K562 (cell line): Measurements from ENCODE around the gene CAPS. TPM values are rescaled to one million over a fixed set of nuclear protein-coding genes. Genes with fewer than 3 reads are reported as not detected.
A peak's percentile ranks its signal among the peaks of the same experiment; 100 is the strongest.

ENCODE experiments used
- ATAC-seq: fragments of 200-7000 bp; cut with Tn5 transposase; 3 replicates; pipeline ENCODE4 v1.9.1; 2020; ENCODE audit warnings: moderate library complexity
- BruUV-seq: library from RNA; stranded (reverse); fragments of 400-500 nt; replicated peaks from 2 replicates; lab custom pipeline; 2021; lab: Mats Ljungman, UMichigan
- CTCF ChIA-PET: fragments of 300-600 bp; formaldehyde crosslinking; extraction: SDS; loops from one replicate; lab custom pipeline; 2021; ENCODE audit warnings: low intra/inter-chr PET ratio; lab: Yijun Ruan, JAX
- POLR2A ChIA-PET: fragments of 300-600, 350-650 bp; sonication (Branson Sonifier 250); formaldehyde crosslinking; extraction: SDS; loops from one replicate; lab custom pipeline; 2021; ENCODE audit warnings: antibody characterized with exemption, inconsistent platforms; lab: Yijun Ruan, JAX
- DNase-seq, 4 experiments: peaks; one replicate each; pipeline versions ENCODE4 v3.0.0 to v3.0.0-alpha.2; 2011 to 2018; ENCODE audit warnings: low spot score in 3 of 4, mixed read lengths in 3 of 4; ENCODE audit errors: extremely low read depth in 1 of 4
- FAIRE-seq: peaks from 2 replicates; lab custom pipeline; 2011; peaks lifted over from hg19 to GRCh38; lab: Jason Lieb, UNC
- H2AFZ ChIP-seq: 2 replicates; pipeline ENCODE4 v1.6.0; 2011; ENCODE audit warnings: low read depth, low read length, control low read depth, inconsistent platforms
- H3K27ac ChIP-seq: fragments of 200-600 bp; 3 replicates; pipeline ENCODE4 v1.8.0; 2011; ENCODE audit warnings: low read depth, mild to moderate bottlenecking, control low read depth, inconsistent platforms, low read length, moderate library complexity, mixed read lengths; ENCODE audit errors: extremely low read depth
- H3K27me3 ChIP-seq, 2 experiments: fragments of 300-600 bp in 1 of 2; 2 replicates in 1 of 2; 3 replicates in 1 of 2; pipeline versions ENCODE4 v1.6.0 to v1.8.0; 2011; ENCODE audit warnings: inconsistent platforms in 2 of 2, low read length in 2 of 2, mild to moderate bottlenecking in 1 of 2, mixed read lengths in 1 of 2, moderate library complexity in 1 of 2; ENCODE audit not compliant: control insufficient read depth in 2 of 2, insufficient read depth in 2 of 2
- H3K36me3 ChIP-seq: fragments of 300-600 bp; 3 replicates; pipeline ENCODE4 v1.8.0; 2011; ENCODE audit warnings: mild to moderate bottlenecking, low read length, inconsistent platforms; ENCODE audit not compliant: control insufficient read depth, insufficient read depth
- H3K4me1 ChIP-seq, 2 experiments: fragments of 200-600 bp in 1 of 2; replicated peaks in 1 of 2; 2 replicates in 1 of 2; 3 replicates in 1 of 2; pipeline versions ENCODE4 v1.5.1 to v1.8.0; 2011; ENCODE audit warnings: inconsistent platforms in 2 of 2, low read length in 2 of 2, mild to moderate bottlenecking in 1 of 2, mixed read lengths in 1 of 2, moderate library complexity in 1 of 2; ENCODE audit not compliant: control insufficient read depth in 2 of 2, insufficient read depth in 2 of 2
- H3K4me2 ChIP-seq: 2 replicates; pipeline ENCODE4 v1.6.1; 2011; ENCODE audit warnings: low read length, control low read depth, inconsistent platforms, mixed read lengths; ENCODE audit not compliant: insufficient read depth
- H3K4me3 ChIP-seq: fragments of 200-600 bp; sonication (generic), shearing (Covaris generic); 2 replicates; pipeline ENCODE4 v1.5.1; 2016; ENCODE audit warnings: control low read depth, inconsistent platforms
- H3K79me2 ChIP-seq: fragments of 200-600 bp; 3 replicates; pipeline ENCODE4 v1.8.0; 2011; ENCODE audit warnings: low read length, inconsistent platforms; ENCODE audit not compliant: control insufficient read depth, insufficient read depth
- H3K9ac ChIP-seq, 2 experiments: 2 replicates each; pipeline versions ENCODE4 v1.6.0 to v1.6.1; 2011; ENCODE audit warnings: low read depth in 2 of 2, low read length in 2 of 2, control low read depth in 1 of 2, inconsistent platforms in 1 of 2, mild to moderate bottlenecking in 1 of 2, mixed read lengths in 1 of 2; ENCODE audit not compliant: insufficient read depth in 1 of 2
- H3K9me1 ChIP-seq: one replicate; pipeline ENCODE4 v1.6.0; 2011; ENCODE audit warnings: inconsistent platforms, mild to moderate bottlenecking, low read length, moderate library complexity; ENCODE audit not compliant: control insufficient read depth, insufficient read depth
- H3K9me3 ChIP-seq: replicated peaks from 2 replicates; pipeline ENCODE4 v1.5.1; 2011; ENCODE audit warnings: low read depth, low read length, inconsistent platforms; ENCODE audit not compliant: control insufficient read depth, insufficient read depth
- H4K20me1 ChIP-seq: replicated peaks from 2 replicates; pipeline ENCODE4 v1.6.1; 2011; ENCODE audit warnings: low read length, inconsistent platforms, mixed read lengths; ENCODE audit not compliant: control insufficient read depth, insufficient read depth
- ESRRB ChIP-seq: fragments of 250-450 bp; sonication (Bioruptor Pico); IDR thresholded peaks from 2 replicates; pipeline ENCODE4 v1.5.0; 2020; ENCODE audit warnings: mild to moderate bottlenecking, moderate library complexity, borderline replicate concordance
- LARP7 ChIP-seq: fragments of 450-650 bp; IDR thresholded peaks from 2 replicates; pipeline ENCODE4 v1.6.1; 2016
- MCM7 ChIP-seq, 2 experiments: fragments of 450-650 bp; IDR thresholded peaks; 2 replicates each; pipeline ENCODE4 v1.6.1; 2016 to 2018
- NFXL1 ChIP-seq: fragments of 450-650 bp; formaldehyde crosslinking; IDR thresholded peaks from 2 replicates; pipeline ENCODE4 v1.4.0; 2021; ENCODE audit warnings: mild to moderate bottlenecking
- POLR2G ChIP-seq: fragments of 200-400 bp; formaldehyde crosslinking; IDR thresholded peaks from 2 replicates; pipeline ENCODE4 v1.6.1; 2017; ENCODE audit warnings: low read depth, mild to moderate bottlenecking, antibody characterized with exemption, low read length, moderate library complexity
- TSC22D4 ChIP-seq: fragments of 450-650 bp; IDR thresholded peaks from 2 replicates; pipeline ENCODE4 v1.6.1; 2016; ENCODE audit warnings: missing genetic modification characterization, missing biosample characterization, control low read depth
- ZFPM2 ChIP-seq: fragments of 250-450 bp; sonication (Bioruptor Pico); IDR thresholded peaks from 2 replicates; pipeline ENCODE4 v1.5.1; 2022; ENCODE audit warnings: mild to moderate bottlenecking
- ZNF444 ChIP-seq: fragments of 250-450 bp; sonication (Bioruptor Pico); IDR thresholded peaks from 2 replicates; pipeline ENCODE4 v1.4.0; 2020; ENCODE audit warnings: mild to moderate bottlenecking, moderate library complexity
- ZNF780A ChIP-seq: fragments of 250-450 bp; sonication (Bioruptor Pico); IDR thresholded peaks from 2 replicates; pipeline ENCODE4 v1.5.0; 2021; ENCODE audit warnings: mild to moderate bottlenecking
- WGBS: fragments of 100-300 bp; shearing (Covaris generic); methylation state at CpG from one replicate; pipeline ENCODE4 v1.1.6; 2016; ENCODE audit warnings: low coverage, mixed read lengths; ENCODE audit not compliant: insufficient coverage; ENCODE audit errors: missing lambda C conversion rate; 5-methylcytosine and 5-hydroxymethylcytosine counted together
- in situ Hi-C: fragments of 300-500 bp; cut with MboI; formaldehyde crosslinking; loops from 4 replicates; pipeline ENCODE4 v1.15.0; 2018; ENCODE audit warnings: inconsistent platforms, mixed read lengths
- intact Hi-C: fragments of 100-400 bp; cut with micrococcal nuclease; formaldehyde crosslinking; loops from 2 replicates; pipeline ENCODE4 v1.14.2; 2022
- polyA plus RNA-seq, 8 experiments: library from polyadenylated mRNA; depleted of rRNA in 4 of 8; stranded (reverse) in 5 of 8; unstranded in 3 of 8; fragments of >200 nt; fragmentation: Nextera tagmentation in 2 of 8; fragmentation: Illumina TruSeq in 1 of 8; extraction: Ambion mirVana in 2 of 8; extraction: Trizol in 1 of 8; gene quantifications; 2 replicates each; pipeline versions ENCODE4 v1.2.1 to v1.2.3, GENCODE V29; 2011 to 2014; ENCODE audit warnings: inconsistent platforms in 1 of 8, missing spikeins in 1 of 8
- total RNA-seq, 7 experiments: library from RNA; depleted of rRNA in 6 of 7; stranded (reverse); fragments of >200 nt in 6 of 7; fragmentation: Illumina TruSeq in 2 of 7; extraction: Trizol in 2 of 7; gene quantifications; 2 replicates each; pipeline versions ENCODE4 v1.2.1 to v1.2.3, GENCODE V29; 2011 to 2021; ENCODE audit warnings: low replicate concordance in 1 of 7

CAPS gene
- total and polyA plus RNA-seq, 9 of the 15 experiments (the other 6 are each of a cell fraction or from before 2014, with no cell fraction given) = 0.15 to 4.0 (median 0.91) TPM

DNA sequence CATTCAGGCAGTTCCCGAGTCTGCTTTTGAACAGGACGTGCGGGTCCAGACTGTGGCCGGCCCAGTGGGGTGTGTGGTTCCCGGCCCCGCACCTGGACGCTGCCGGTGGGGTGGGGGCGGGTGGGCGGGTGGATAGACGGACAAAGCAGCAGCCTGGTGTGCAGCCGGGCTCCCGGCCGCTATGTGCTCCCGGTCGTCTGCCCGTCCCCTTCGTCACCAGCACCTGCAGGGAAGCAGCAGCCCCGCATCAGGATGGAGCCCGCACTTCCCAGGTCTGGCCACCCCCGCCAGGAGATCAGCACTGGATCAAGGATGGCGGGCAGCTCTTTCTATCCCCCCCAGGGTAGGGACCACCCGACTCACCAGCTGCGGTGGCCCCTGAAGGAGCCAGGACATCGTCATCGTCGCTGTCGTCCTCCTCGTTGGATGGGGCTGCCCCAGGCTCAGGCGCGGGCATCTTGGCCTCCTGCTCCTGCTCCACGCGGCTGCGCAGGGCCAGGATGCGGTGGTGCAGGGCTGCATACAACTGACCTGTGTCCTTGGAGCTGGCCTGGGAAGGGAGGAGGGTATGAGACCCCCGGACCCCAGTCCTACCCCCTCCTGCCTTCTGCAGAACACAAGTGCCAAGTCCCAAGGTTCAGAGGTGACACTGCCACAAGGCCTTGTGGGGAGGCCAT is 3.5 kb downstream of the CAPS start:
- in situ Hi-C loops (no loop called here), intact Hi-C loops (no loop called here)
- ChIA-PET CTCF (no interaction called here), POLR2A (interaction anchor here (1.2 kb wide), 1 partner anchor 14 kb away, joined by 3 read pairs; the partner anchor contains the start of gene NDUFA11)
- Histone ChIP-seq H3K36me3 (peaks cover 72% of the 10 kb centered on the region; the same call in 1 of the 3 replicates), H3K9me1 (no peaks in the 10 kb centered on the region), H3K4me3 (no peak overlapping the region), H2AFZ (no peak overlapping the region), H3K9ac (peak overlapping the region in 1 of 2 experiments; percentile 4; a peak in 1 of 4 replicates), H3K27ac (no peak overlapping the region), H3K4me2 (no peak overlapping the region), H3K27me3 (no peaks in the 10 kb centered on the region), H3K79me2 (no peaks in the 10 kb centered on the region), H3K4me1 (peaks cover 0 to 15% of the 10 kb centered on the region in 2 experiments; a peak in 2 of 5 replicates), H4K20me1 (no peaks in the 10 kb centered on the region), H3K9me3 (no peaks in the 10 kb centered on the region)
- ATAC-seq = no peak
- WGBS = 95% methylated on average over 16 of the region's 36 CpGs
- no peak for DNase-seq
- no peak for FAIRE-seq
- no peak for TF ChIP-seq ZFPM2 (CRISPR knock-in tag)
- TF ChIP-seq POLR2G = 0 out of 2 replicates have a peak, but pooled peaks have one; percentile 39
- TF ChIP-seq LARP7 = no peak
- TF ChIP-seq MCM7 (IDR thresholded peaks at IDR 0.05) = no peak
- TF ChIP-seq ZNF444 = no peak
- no peak for TF ChIP-seq TSC22D4 (tag)
- no peak for TF ChIP-seq ZNF780A (CRISPR knock-in tag)
- no peak for TF ChIP-seq ESRRB (CRISPR knock-in tag)
- no peak for TF ChIP-seq NFXL1 (CRISPR knock-in tag)
- no TSS peak for BruUV-seq
